NCI-H187 (cell line): ENCODE data around the gene PTPRM.

Experiments
- DNase-seq, 2 experiments: peaks; one replicate each; lab custom pipeline; 2025; lab: John Stamatoyannopoulos, UW

Gene PTPRM

GRCh38 chr18:8286303-8286702 is 719.2 kb downstream of the PTPRM start:
- DNase-seq: no peak

- no peak for DNase-seq
Observed at GRCh38 chr18:8287196-8287885, 720.2 kb downstream of the PTPRM start.

GRCh38 chr18:8288472-8289195 is 721.5 kb downstream of the PTPRM start:
- DNase-seq: no peak

- no peak for DNase-seq
Observed at GRCh38 chr18:8290435-8290834, 723.3 kb downstream of the PTPRM start.

- no peak for DNase-seq
Observed at GRCh38 chr18:8290913-8291312, 723.8 kb downstream of the PTPRM start.

DNA sequence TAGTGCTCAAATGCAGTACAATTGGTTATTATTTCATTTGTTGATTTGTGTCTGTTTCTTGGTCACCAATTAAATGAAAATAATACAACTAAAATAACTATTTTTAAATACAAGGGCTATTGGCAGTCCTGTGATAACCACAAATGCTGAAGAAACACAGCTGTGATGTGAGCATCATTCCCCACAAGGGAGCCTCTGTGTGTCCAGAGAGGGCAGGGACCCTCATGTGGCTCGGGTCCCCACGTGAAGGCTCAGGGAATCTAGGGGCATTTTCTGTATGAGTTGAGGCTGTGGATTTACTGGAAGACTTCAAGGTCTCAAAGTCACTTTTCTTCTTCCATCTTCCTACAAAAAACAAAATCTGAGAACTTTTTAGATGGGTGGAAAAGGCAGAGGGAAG is 726.1 kb downstream of the PTPRM start:
- DNase-seq: no peak

GRCh38 chr18:8296886-8297616 is 729.9 kb downstream of the PTPRM start:
- no peak for DNase-seq

DNA sequence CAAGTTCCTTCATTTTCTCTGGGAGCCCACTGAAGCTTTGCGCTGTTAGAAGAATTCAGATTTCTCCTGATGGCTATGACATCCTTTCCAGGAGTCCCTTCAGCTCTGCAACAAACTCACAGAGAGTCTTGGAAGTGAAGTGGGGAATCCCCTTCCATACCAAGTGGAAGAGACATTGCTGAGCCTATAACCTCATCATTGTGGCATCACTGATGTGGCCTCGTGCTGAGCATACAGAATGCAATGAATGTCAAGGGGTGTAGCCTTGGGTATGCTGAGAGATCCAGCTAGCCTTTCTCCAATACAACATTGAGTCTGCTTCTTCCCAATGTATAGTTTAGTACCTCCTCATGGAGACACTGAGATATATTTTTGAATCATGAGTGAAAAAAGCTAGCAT is 731.1 kb downstream of the PTPRM start:
- no peak for DNase-seq

DNA sequence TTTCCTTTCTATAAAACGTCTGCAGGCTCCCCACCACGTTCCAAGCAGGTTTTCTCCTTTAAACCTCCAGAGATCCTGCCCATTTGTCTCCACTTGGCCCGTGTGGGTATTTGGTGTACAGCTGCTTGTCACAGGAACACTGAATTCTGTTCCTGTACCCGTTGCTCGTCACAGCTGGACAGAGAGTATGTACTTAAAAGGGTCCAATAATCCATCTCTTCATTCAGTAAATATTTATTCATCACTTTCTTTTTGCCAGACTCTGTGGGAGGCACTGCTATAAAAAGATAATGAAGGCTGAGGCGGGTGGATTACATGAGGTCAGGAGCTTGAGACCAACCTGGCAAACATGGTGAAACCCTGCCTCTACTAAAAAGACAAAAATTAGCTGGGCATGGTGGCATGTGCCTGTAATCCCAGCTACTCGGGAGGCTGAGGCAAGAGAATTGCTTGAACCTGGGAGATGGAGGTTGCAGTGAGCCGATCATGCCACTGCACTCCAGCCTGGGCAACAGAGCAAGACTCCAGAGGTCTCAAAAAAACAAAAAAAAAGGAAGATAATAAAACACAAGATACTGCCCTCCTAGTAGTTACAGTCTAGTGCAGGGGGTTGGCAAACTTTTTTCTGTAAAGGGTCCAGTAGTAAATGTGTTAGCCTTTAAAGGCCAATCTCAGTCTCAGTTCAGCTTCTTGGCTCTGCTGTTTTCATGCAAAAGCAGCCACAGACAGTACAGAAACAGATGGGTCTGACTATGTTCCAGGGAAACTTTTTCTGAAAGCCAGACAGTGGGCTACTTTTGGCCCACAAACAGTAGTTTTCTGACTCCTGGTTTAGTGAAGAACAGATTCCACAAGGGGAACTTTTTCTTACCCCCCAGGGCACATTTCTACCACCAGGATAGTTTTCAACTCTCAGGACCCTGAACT is 732.2 kb downstream of the PTPRM start:
- DNase-seq: no peak

- DNase-seq: no peak
Observed at GRCh38 chr18:8300751-8301410, 733.8 kb downstream of the PTPRM start.

DNA sequence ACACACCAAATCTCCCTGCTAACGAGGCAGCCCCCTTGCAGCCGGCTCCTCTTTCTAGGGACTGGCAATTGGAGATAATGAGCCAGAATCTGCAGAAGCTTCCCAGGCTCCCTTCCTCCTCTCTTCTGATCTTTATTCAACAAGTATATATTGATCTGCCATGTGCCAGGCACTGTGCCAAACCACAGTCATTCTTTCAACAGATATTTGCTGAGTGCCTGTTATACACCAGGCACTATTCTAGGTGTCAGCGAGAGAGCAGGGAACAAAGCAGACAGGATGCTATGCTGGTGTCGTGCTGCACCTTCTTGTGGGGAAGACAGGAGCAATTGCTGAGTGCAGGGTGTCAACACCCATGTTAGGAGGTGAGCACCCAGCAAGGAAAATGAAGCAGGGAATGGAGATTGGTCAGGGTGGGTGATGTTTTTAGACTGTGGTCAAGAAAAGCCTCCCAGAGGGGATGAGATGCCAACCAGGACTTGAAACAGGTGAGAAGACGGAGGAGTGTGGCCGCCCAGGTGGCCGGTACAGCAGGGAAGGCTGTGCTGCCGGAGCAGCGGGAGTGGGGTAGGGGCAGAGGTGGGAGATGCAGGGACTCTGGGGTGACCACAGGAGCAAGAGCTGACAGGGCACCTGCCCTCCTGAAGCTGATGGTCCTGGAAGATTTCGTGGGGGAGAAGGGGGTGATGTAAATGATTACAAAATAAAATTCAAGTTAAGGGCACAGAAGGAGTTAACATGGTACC is 734.5 kb downstream of the PTPRM start:
- DNase-seq: no peak

GRCh38 chr18:8303151-8303755 is 736.1 kb downstream of the PTPRM start:
- no peak for DNase-seq

DNA sequence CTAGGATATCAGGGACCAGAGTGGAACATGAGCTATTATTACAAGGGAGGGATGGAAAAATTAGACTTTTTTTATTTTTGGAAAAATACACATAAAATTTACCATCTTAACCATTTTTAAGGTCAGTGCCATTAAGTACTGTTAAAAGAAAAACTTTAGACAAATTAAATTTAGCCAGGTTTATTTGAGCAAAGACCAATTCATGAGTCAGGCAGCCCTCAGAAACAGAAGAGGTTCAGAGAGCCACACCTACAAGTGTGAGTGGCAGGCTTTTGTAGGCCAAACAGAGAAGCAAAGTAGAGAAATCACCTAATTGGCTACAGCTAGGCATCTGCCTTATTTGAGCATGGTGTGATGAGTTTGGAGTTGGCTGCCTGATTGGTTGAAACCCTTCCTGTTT is 740.8 kb downstream of the PTPRM start:
- DNase-seq: no peak

DNA sequence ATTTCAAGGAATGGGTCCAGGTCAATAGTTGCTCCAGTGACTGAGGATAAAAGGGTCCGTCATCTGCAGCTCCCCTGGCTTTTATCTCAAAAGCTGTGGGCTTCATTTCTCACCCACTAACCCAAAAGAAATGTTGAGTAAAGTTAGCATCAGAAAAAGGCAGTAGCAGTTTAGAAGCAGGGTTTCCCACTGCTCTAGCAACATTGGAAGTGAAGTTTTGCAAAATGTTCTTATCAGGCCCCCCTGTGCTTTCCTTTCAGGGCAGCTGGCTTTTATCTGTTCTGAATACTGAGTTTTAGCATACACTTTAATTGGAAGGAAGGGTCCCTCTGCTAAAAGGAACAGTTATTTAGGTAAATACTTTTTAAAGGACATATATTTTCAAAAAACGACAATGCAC is 745.9 kb downstream of the PTPRM start:
- no peak for DNase-seq

DNA sequence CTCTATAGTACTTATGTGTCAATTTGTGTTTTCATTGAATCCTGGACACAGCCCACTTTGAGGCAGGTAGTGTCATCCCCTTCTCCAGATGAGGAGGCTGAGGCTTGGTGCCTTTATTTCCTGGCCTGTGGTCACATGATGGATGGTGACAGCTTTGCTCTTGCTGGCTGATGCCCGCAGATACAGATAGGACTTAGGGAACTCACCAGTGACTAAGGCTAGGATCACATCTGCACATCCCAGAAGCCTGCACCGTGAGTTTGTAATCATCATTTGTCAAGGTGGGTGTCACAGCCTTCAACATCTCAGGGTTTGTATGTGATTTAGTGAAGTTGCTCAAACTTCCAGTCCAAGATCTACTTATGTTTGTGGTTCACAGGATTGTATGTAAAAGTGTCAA is 747.0 kb downstream of the PTPRM start:
- DNase-seq: no peak

DNA sequence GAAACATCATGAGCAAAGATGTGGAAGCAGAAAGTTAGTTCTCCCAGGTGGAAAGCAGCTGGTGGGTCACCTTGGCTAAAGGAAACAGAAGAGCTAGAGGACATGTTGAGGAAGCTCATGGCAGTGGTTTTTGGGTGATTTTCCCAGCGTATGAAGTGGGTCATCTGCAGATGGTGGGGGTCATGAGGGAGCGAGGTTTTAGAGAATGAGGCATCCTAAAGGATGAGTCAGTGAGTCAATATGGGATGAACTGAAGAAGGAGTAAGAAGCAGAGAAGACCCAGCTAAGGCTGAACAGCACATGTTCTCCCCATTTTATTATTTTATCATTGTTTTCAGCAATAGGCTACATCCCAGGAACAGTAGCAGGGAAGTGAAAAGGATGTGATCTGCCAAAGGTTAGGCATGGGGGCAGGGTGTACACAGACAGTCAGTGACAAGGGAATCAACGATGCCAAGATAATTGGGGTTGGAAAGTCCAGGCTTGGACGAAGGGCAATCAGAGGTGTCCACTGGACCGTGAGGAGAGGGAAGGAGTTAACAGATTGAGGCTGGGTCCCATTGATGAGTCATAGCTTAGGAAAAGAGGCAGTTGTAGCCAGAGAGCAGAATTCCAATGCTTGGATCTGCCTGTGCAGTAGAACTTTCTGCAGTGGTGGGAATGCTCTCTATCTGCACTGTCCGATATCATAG is 752.8 kb downstream of the PTPRM start:
- no peak for DNase-seq

DNA sequence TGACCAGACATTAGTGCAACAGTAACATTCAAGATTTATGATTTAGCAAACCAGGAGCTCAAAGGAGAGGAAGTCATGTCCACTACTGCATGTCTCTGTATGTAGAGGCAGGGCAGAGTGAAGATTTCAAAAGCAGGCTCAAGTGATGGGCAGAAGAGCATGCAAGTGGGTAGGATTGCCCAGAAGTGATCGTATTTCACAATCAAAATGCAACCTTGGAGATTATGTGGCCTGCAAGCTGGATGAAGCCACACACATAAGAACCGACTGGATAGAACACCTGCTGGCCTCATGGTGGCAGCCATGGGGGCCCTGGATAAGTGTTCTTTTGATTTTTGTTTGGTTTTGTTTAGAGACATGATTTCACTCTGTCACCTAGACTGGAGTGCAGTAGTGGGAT is 755.4 kb downstream of the PTPRM start:
- DNase-seq: peak; percentile 1 to 14

DNA sequence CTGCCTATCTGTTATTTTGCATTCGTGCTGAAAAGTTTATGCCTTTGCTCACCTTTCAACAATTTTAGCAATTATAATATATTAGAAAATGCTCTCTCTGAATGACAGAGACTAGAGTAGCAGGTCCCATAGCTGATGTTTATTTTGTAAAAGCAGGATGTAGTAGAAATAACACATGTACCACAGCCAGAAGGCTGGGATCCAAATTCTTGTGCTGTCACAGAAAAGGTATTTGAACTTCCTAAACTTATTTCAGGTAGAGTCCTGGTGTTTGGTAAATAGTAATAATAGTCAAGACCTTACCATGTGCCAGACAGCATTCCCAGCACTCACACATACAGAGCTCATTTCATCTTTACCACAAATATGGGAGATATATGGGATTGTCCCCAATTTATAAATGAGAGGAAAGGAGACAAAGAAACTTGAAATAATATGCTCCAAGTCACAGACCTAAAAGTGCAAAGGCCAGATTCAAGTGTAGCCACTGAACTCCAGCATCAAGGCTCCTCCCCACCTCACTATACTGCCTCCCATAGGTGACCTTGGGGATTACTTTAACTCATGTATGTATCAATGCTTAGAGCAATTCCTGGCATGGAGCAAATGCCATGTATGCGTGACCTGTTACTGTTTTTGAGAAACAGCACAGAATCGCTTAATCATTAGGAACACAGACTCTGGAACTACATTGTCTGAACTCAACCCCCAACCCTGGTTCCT is 757.4 kb downstream of the PTPRM start:
- DNase-seq: no peak

- no peak for DNase-seq
Observed at GRCh38 chr18:8326763-8327394, 759.8 kb downstream of the PTPRM start.
